ENCODE results near the gene KCNH1. TPM values are rescaled to one million over a fixed set of nuclear protein-coding genes. Genes with fewer than 3 reads are reported as not detected.
"Not testable (repeated sequence)": the region's sequence is repeated elsewhere in the genome, so short reads cannot be mapped to it uniquely, and the experiment has no call there.

The KCNH1 gene
- total and polyA plus RNA-seq, 2 donors from 2014 or later: 0.54 TPM; not detected in 1

GRCh38 chr1:211007830-211008229 lies 126.1 kb downstream of the KCNH1 start:
- TF ChIP-seq CTCF (IDR thresholded peaks at IDR 0.05; ENCODE audit: borderline replicate concordance, extremely low read depth, insufficient read depth): no peak
- Histone ChIP-seq H3K4me3 (ENCODE audit: low read length in 3 of 3) (no peak overlapping the region), H3K36me3 (ENCODE audit: control insufficient read depth in 2 of 3, insufficient read depth in 3 of 3, low read length in 3 of 3) (no peaks in the 10 kb centered on the region), H3K4me1 (ENCODE audit: control insufficient read depth in 2 of 3, insufficient read depth in 2 of 3, low read depth in 1 of 3, low read length in 3 of 3) (no peaks in the 10 kb centered on the region), H3K27ac (ENCODE audit: low read depth in 2 of 2, low read length in 2 of 2) (no peak overlapping the region), H3K27me3 (ENCODE audit: control insufficient read depth, insufficient read depth, low read length) (no peaks in the 10 kb centered on the region), H3K9ac (ENCODE audit: low read length in 3 of 3) (no peak overlapping the region), H3K9me3 (ENCODE audit: control insufficient read depth in 2 of 3, insufficient read depth in 1 of 3, low read length in 3 of 3) (no peaks in the 10 kb centered on the region)
- DNase-seq (no peak), FAIRE-seq (no peak)
- intact Hi-C loops (cut with DNase I): no loop called here

- FAIRE-seq; H3K4me1 ChIP-seq (ENCODE audit: control insufficient read depth in 2 of 3, insufficient read depth in 2 of 3, low read depth in 1 of 3, low read length in 3 of 3); H3K36me3 ChIP-seq (ENCODE audit: control insufficient read depth in 2 of 3, insufficient read depth in 3 of 3, low read length in 3 of 3); intact Hi-C loops (cut with DNase I); H3K9ac ChIP-seq (ENCODE audit: low read length in 3 of 3); H3K4me3 ChIP-seq (ENCODE audit: low read length in 3 of 3); H3K27ac ChIP-seq (ENCODE audit: low read depth in 2 of 2, low read length in 2 of 2); H3K9me3 ChIP-seq (ENCODE audit: control insufficient read depth in 2 of 3, insufficient read depth in 1 of 3, low read length in 3 of 3); H3K27me3 ChIP-seq (ENCODE audit: control insufficient read depth, insufficient read depth, low read length); DNase-seq: not testable (repeated sequence)
Measured at GRCh38 chr1:210995931-210996330, 138.0 kb downstream of the KCNH1 start.

GRCh38 chr1:210992837-210993236 lies 141.1 kb downstream of the KCNH1 start:
- TF ChIP-seq CTCF (IDR thresholded peaks at IDR 0.05; ENCODE audit: borderline replicate concordance, extremely low read depth, insufficient read depth): no peak
- H3K27ac ChIP-seq (ENCODE audit: low read depth in 2 of 2, low read length in 2 of 2): no peak overlapping the region
- H3K4me3 ChIP-seq (ENCODE audit: low read length in 3 of 3): no peak overlapping the region
- H3K36me3 ChIP-seq (ENCODE audit: control insufficient read depth in 2 of 3, insufficient read depth in 3 of 3, low read length in 3 of 3): no peaks in the 10 kb centered on the region
- no peaks in the 10 kb centered on the region for H3K9me3 ChIP-seq (ENCODE audit: control insufficient read depth in 2 of 3, insufficient read depth in 1 of 3, low read length in 3 of 3)
- H3K9ac ChIP-seq (ENCODE audit: low read length in 3 of 3): no peak overlapping the region
- no peak for DNase-seq
- no peaks in the 10 kb centered on the region for H3K4me1 ChIP-seq (ENCODE audit: control insufficient read depth in 2 of 3, insufficient read depth in 2 of 3, low read depth in 1 of 3, low read length in 3 of 3)
- intact Hi-C loops (cut with DNase I): no loop called here
- FAIRE-seq: no peak
- H3K27me3 ChIP-seq (ENCODE audit: control insufficient read depth, insufficient read depth, low read length): no peaks in the 10 kb centered on the region

- Histone ChIP-seq H3K27me3 (ENCODE audit: control insufficient read depth, insufficient read depth, low read length) (no peaks in the 10 kb centered on the region), H3K9ac (ENCODE audit: low read length in 3 of 3) (no peak overlapping the region), H3K4me3 (ENCODE audit: low read length in 3 of 3) (no peak overlapping the region), H3K36me3 (ENCODE audit: control insufficient read depth in 2 of 3, insufficient read depth in 3 of 3, low read length in 3 of 3) (no peaks in the 10 kb centered on the region), H3K9me3 (ENCODE audit: control insufficient read depth in 2 of 3, insufficient read depth in 1 of 3, low read length in 3 of 3) (no peaks in the 10 kb centered on the region), H3K4me1 (ENCODE audit: control insufficient read depth in 2 of 3, insufficient read depth in 2 of 3, low read depth in 1 of 3, low read length in 3 of 3) (no peaks in the 10 kb centered on the region), H3K27ac (ENCODE audit: low read depth in 2 of 2, low read length in 2 of 2) (no peak overlapping the region)
- FAIRE-seq (no peak), DNase-seq (no peak)
- TF ChIP-seq CTCF (IDR thresholded peaks at IDR 0.05; ENCODE audit: borderline replicate concordance, extremely low read depth, insufficient read depth): no peak
- intact Hi-C loops (cut with DNase I): no loop called here
Measured at GRCh38 chr1:210989905-210990304, 144.0 kb downstream of the KCNH1 start.

All from kidney (tissue), 14 donors.